Stimulated activated CD4-positive, alpha-beta T cell treated with anti-CD3 and anti-CD28 coated beads, TNF-alpha, amount 100 ng/mL, for 4 hours (primary cell): Measurements from ENCODE around the gene COL13A1.

Experiments used
- DNase-seq, 3 experiments: peaks; one replicate each; pipeline ENCODE4 v3.0.0-alpha.2; 2020; ENCODE audit warnings: low read depth in 3 of 3

COL13A1 gene

DNA sequence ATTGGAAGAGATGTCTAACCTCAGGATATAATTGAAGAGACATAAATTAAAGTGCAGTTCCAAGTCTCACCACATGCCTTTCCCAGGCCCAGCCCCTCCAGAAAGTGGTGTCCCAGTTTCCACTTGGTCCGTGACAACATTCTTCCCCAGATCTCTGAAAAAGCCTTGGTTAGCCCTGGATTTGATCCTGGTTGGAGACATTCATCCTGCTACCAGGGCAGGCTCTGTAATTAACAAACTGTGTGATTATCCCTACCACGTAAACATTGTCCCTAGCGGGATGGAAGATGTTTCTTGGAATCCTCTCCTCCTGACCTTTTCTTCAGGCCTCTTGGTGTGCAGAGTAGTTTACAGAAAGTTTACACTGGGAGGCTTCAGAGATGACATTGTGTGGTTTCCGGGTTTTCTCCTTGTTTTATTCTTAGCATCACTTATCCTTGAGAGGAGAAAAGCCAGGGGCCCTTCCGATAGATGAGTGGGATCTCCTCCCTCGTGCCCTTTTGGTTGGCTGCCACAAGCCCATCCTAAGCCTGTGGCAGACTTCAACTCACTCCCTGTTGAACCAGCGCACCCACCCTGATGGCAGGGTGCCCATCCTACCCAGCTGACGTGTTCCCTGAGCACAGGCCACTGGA, 83.8 kb downstream of the COL13A1 start:
- no peak for DNase-seq

DNA sequence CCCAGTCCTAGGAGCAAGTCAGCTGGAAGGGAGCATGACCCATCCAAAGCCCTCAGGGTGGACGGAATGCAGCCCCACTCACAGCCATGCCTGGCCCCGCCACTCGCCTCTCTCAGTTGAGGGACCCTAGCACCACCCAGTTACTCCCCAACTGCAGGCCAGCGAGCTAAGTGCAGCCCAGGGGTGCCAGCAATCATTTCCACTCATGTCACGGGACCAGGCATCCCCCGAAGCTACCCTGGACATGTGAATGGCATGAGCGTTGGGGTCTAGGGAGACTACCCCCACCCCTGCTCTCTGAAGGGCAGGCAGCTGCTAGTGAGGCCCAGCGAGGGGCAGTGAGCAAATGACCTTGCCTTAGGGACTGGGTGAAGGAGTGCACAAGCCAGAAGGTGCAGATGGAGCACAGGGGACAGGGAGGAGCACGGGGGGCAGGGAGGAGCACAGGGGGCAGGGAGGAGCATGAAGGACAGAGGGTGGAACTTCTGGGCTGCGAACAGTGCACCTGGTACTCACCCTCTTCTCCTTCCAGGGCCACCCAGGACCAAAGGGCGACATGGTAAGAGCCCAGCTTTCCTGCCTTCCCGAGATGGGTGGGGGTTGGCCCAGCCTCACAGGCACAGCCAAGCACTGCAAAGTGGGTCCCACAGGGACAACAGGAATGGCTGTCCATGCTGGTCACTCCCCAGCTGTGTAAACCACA, 87.3 kb downstream of the COL13A1 start:
- no peak for DNase-seq

DNA sequence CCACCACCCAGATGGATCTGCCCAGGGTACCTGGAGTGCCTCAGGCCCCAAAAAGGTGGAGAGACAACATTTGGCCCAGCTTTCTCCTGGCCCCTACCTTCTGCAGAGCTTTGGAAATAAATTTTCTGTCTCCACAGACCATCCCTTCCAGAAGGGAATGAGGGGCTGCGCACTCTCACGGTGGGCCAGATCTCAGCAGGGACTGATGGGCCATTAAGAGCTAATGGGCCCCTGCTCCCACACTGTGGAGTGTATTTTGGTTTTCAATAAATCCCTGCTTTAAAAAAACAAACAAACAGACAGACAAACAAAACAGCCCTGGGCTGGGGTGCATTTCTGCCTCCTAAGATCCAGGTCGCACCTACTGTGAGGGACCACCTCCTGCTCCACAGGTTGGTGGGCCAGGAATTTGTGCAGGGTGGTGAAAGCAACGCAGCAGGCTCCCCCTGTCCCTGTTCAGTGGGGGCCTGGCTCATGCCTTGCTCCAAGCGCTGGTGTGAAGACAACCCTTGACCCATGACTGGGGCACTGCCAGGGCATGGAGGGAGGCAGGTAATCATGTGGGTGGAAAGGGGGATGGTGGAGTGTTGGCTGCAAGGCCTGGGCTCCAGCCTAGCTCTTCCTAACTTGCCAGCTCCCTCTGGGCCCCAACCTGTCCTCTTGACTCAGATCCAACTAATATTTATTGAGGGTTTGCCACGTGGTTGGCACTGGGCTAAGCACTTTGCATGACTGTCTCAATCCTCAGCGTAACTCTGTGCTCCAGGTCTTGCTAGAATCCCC, 88.5 kb downstream of the COL13A1 start:
- no peak for DNase-seq

DNA sequence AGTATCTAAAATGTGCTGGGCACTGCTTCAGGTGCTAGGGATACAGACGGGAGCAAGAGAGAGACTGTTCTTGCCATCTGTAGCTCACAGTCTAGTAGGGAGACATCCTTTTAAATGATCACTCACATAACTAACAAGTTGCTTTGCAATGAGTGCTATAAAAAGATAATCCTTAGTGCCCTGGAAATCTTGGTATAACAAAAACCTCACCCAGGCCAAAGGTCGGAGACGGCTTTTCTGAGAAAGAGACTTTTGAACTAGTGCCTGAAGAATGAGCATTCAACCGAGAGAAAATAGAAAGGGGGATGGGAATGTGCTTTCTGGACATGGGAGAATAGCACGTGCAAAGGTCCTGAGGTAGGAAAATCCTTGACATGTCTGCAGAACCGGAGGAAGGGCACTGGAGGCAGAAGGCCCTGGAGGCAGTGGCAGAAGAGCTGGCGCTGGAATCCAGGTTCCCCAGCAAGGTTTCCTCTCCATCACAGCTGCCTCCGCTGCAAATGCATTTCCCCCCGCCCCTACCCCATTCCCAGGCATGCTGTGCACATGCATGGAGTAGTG, 89.4 kb downstream of the COL13A1 start:
- no peak for DNase-seq

DNA sequence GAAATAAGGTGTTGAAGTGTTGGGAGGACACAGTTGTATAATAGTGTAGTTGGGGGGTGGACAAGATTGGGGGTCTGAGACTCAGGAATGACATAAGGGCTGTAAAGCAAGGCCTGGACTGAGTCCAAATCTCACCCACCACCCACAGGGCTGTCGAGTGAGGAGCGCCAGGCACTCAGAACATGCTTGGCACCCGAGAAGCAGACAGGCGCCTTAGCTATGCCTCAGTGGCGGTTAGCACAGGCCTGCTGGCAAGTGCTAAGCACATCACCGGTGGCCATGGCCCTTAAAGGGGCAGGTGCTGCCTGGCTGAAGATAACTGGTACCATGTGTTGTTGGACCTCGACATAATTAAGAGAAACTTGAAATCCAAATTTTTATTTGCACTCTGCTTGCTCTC, 90.7 kb downstream of the COL13A1 start:
- no peak for DNase-seq

DNA sequence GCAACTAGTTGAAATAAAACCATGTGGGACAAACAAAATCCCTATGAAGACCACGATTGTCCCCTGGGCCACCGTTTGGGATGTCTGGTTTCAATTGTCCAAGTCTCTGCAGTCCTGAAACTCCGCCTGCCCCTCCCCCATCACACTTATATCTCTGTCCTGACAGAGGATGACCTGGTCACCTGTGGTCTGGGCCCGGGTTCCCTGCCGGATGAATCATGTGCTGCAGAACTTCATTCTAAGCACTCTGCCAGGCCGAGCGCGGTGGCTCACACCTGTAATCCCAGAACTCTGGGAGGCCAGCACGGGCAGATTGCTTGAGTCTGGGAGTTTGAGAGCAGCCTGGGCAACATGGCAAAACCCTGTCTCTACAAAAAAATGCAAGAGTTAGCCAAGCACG, 91.1 kb downstream of the COL13A1 start:
- DNase-seq, result no peak

DNA sequence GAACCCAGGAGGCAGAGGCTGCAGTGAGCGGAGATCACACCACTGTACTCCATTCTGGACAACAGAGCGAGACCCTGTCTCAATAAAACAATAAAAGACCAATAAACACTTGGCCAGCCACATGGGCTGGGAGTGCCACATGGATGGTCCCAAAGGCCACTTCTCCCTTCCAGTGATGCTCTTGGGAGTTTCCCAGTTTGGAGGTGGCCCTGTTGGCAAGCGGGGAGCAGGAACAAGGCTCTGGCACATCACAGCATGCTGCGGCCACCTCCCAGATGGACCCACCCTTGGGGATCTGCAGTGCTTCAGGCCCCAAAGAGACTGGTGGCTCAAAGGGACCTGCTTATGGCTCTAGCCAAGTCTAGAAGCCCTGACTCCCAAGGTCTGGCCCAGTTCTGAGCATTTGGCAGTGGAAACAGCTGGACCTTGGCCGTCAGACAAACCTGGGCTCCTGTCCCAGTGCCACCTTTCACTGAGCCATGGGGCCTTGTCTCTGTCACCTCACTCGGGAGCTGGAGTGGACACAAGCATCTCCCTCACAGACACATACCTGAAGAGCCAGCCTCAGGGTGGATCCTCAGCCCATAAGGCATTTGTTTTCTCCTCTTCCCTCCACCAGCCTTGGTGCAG, 91.7 kb downstream of the COL13A1 start:
- DNase-seq, result no peak

DNA sequence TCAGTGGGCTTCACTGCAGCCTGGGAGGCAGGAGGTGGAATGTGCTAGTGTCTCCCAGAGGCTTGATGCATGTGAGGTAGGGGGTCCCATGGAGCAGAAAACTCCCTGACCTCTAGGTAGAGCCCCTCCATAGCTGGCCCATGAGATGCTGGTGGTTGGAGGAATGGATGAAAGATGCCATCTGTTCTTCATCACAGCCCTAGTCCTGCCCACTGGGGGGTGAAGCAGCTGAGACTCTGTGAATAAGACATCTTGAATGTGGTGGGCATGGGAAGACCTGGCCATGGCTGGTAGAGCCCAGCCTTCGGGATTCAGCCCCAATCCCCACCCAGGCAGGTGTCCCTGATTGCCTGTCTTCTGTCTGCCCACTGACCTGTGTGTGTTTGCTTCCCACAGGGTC, 92.5 kb downstream of the COL13A1 start:
- no peak for DNase-seq

DNA sequence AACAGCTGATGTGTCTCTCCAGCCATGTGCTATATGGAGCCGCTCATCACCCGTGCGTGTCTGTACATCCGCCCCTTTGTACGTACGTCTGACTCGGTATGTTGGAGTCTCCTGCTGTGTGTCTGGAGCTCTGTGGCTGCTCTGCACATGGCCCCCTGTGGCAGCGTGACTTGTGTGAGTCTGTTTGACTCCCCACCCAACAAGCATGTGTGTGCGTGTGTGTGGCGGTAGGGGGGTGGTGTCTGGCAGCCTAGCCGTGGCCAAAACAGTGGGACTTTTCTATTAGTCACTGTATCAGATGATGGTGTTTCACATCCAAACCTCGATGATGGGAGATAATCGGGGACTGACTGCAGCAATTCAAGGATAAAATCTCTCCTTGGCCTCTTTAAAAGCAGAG, 94.1 kb downstream of the COL13A1 start:
- no peak for DNase-seq

DNA sequence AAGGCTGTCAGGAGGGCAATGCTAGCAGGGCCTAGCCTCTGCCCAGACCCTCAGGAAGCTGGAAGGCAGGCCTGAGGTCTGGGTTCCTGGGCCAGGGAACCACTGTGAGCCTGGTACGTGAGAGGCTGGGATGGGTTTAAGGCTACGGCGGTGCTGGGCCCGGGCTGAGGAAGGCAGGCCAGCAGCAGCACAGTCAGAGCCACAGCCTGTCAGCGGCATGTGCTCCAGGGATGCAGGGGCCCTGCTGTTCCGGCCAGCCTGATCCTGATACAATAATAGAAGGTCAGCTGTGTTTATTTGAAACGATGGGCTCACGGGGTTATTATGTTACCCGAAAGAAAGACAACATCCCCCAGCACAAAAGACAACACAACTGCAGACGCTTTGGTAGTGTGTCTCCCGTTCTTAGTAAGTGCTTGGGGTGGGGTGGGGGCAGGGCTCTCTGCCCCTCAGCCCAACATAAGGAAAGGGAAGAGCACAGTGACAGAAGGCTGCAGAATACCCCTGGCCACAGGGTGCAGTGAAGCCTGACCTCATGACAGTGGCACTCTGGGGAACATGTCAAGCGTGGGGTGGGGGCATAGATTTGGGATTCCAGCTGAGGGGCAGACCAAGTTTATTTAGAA, 95.0 kb downstream of the COL13A1 start:
- DNase-seq, result no peak

DNA sequence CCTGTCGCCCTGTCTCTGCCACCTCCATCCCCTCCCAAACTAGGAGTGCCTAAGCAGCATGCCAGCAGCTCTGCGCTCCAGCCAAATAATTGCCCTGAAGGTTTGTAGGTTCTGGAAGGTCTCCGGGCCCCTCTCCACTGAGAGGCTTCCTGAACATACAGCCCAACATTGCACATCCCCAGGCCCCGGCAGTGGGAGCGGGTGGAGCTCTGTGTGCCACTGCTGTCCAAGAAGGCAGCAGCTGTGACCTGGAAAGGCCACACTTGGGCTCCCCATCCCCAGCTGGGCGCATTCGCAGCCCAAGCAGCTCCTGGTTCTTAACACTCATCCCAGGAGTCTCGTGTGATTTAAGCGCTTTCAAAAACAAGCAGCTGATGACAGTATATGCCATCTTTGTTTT, 95.7 kb downstream of the COL13A1 start:
- DNase-seq, result no peak

DNA sequence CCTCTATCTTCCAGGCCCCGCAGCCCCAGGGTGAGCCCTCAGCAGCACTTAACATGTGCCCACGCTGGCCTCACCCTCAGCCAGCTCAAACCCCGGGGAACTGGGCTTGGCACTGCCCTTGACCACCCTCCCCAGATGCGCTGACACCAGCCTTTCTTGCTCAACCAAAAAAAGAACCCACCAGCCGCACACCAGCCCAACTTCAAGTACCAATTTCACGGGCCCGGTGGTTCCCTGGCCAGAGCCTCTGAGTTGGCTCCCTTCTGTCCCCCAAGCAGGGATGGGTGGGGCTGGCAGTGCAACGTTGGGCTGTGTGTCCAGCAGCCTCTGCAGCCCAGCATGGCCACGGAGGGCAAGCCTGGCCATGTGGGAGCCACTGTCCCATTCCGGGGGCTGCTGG, 96.3 kb downstream of the COL13A1 start:
- no peak for DNase-seq

DNA sequence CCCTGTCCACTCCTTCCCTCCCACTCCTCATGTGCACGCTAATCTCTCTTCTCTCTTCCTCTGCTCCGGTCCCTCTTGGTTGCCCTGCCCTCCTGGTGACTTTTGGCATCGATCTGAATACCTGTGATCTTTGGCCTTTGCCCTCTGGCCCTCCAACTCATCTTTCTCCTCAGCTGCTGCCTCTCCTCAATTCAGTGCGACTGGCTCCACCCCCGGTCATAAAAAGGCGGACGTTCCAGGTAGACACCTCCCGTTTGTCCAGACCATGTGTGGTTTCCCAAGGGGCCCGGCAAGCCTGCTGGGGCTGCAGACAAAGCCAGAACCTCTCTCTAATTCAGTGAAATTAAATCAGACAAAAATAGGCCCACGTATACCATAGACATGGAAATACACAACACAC, 96.8 kb downstream of the COL13A1 start:
- no peak for DNase-seq

DNA sequence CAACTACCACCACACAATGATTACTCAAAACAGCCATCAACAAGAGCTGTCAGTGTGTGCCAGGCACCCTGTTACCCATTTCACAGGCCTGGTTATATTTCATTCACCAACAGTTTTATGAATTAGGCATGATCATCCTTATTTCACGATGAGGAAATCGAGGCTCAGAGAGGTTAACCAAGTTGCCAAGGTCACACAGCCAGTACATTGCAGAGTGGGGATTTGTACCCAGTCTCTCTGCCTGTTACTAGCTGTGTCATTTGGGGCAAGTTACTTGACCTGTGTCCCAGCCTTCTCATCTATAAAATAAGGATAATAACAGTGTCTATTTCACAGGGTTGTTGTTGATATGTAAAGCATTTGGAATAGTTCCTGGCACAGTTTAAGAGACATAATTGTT, 97.2 kb downstream of the COL13A1 start:
- DNase-seq, result no peak

DNA sequence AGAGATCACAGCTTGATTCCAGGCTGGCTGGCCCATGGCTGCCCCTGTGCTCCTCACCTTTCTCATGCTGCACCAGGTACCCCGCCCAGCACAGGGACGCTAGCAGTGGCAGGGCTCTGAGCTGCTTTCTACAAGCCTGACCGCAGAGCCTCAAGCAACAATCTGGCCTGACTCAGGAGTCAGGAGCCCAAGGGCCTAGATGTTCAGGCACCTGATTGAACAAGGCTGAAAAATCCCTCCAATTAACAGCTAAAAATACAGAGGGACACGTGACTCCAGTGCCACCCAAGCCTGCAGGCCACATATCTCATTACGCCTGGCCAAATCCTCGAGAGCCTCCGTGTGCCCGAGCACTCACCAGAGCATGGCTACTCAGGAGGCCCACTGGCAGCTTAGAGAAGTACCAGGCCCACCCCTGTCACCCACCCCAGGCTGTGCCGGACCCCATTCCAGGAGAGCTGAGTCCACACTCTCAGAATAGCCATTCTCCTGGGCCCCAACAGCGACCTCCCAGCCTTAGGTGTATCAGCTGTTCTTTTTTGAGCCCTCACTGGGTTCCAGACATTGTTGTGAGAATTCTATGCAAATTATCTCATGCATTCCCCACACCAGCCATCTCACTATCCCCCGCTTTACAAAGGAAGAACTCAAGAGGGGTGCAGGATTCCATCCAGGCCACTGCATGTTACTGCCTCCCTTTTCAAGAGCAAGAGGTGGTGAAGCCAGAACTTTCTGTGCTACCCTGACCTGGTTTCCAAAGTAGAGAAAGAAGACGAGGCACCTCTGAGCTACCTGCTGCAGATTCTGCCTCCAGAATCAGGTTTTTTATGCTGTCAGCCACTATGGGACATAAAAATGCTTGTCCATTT, 98.3 kb downstream of the COL13A1 start:
- no peak for DNase-seq

DNA sequence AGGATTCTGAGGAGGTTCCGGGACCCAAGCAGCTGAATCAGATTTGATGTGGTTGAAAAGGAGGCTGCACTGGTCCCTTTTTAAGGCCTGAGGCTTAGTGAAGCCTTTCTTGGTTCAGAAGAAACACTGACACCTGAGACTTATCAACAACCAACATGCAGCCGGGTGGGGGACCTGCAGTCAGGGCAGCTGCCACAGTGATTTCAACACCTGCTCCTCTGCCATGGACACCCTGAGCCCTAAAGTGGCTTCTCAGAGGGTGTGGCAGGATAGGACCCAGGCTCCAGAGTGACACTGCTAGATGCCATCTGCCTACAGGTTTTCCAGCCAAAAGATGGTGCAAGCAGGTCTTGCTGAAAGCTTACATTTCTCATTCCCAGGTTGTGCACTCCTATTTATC, 99.3 kb downstream of the COL13A1 start:
- DNase-seq, result no peak

DNA sequence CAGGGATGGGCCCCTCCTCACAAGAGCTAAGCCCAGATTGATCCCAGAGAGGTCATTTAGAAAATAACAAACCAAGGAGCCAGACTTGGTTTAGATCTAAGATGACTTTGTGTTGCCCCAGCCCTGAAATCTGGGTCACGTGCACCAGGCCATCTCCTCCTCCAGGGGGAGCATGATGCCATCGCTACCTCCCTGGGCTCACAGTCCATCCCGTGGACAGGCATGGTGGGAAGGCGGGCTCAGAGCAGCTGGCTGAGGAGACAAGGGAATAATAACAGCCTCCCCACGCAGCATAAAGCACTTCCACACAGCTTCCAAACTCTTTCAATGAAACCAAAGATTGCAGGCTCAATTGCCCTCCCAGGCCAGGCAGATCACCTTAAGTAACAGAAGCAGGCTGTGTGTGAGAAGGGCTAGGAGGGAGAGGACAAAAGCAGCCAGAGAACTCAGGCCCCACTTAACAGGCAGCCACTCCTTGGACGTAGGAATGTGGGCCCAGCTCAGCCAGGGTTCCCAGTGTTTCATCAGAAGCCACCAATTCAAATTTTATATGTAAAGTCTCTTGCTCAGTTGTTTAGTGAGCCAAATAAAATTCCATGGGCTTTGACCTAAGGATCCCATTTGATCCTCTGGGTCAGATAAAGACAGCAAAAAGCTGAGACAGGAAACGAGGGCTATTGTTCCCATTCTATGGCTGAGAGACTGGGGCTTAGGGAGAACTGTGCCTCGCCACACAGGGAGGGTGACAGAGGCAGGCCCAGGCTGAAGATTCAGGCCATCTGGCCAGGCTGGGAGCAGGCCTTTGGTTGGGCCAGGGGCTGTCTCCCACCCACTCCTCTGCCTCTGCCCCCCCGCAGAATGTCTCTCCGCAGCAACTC, 100.2 kb downstream of the COL13A1 start:
- DNase-seq, result no peak

DNA sequence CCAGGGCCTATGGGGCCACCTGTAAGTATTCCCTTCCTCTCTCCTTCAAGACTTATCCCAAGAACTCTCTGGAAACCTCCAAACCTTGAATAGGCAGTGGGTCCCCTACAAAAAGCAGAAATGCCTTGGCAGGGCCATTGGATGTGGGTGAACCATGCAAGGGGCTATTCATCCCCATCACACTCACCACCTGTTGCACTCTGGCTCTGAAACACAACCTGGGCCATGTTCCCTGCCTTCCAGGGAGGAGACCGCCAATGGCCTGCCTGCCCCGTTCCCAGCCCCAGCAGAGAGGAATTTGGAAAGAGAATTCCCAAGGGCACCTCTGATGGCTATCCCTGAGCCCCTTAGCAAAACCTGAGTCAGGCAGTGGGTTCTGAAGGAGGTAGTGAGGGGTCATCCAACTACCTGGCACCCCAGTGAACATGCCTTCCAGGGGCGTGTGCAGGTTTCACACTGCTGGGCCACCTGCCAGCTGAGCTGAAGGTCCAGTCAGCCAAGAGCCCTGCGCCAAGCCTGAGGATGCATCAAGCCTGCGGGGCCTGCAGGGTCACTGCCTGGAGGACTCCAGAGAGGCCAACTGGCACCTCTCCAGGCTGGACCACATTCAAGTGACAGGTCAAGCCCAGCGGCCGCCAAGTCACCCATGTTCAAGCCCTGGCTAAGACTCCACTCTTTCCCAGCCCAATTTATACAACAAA, 101.3 kb downstream of the COL13A1 start:
- DNase-seq, result no peak

DNA sequence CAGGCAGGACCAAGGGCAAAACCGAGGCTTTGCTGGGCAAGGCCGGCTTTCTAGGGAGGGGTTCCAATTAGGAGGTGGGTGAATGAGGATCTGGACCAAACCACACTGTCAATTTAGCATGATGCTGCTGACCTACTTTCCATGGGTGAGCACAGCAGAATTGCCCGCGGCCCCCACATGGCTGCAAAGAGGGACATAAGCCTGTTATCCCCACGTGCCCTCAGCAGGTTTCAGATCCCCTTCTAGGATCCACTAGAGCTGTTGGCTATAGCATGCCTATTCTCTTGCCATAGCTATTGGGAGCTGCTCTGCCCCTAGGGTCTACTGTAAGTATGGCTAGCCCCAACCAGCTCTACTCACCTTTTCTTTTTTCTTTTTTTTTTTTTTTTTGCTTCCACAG, 102.8 kb downstream of the COL13A1 start:
- DNase-seq, result no peak
